Body of pancreas (tissue), 4 donors: ENCODE results near the gene VIP. TPM values are rescaled to one million over a fixed set of nuclear protein-coding genes. Genes with fewer than 3 reads are reported as not detected.

ENCODE experiments used
- ATAC-seq: fragments of 150-250 bp; one replicate; pipeline ENCODE4 v1.9.1; 2016
- DNase-seq, 4 donors: peaks; one replicate each; pipeline ENCODE4 v3.0.0-alpha.2; 2019
- H3K27ac ChIP-seq, 4 donors: fragments of 200-600 bp; sonication (generic); 1 replicate in 3 of 4; 2 replicates in 1 of 4; pipeline versions ENCODE4 v1.5.1 to v1.6.1; 2016 to 2019; ENCODE audit warnings: mild to moderate bottlenecking in 1 of 4, mixed read lengths in 1 of 4, moderate library complexity in 1 of 4
- H3K27me3 ChIP-seq, 2 donors: fragments of 200-600 bp; sonication (generic); one replicate each; pipeline ENCODE4 v1.6.0; 2016; ENCODE audit warnings: mild to moderate bottlenecking in 1 of 2
- H3K36me3 ChIP-seq, 2 donors: fragments of 200-600 bp; sonication (generic); replicated peaks in 1 of 2; 2 replicates each; pipeline ENCODE4 v1.5.1; 2016; ENCODE audit warnings: low read depth in 2 of 2; ENCODE audit not compliant: insufficient read depth in 1 of 2
- H3K4me1 ChIP-seq: fragments of 200-600 bp; sonication (generic); one replicate; pipeline ENCODE4 v1.6.0; 2016
- H3K4me3 ChIP-seq, 2 donors: fragments of 200-600 bp; sonication (generic); 1 replicate in 1 of 2; 2 replicates in 1 of 2; pipeline ENCODE4 v1.5.1; 2016 to 2019
- H3K9me3 ChIP-seq, 3 donors: fragments of 200-600 bp; sonication (generic); 1 replicate in 2 of 3; 2 replicates in 1 of 3; pipeline ENCODE4 v1.5.1; 2016
- CTCF ChIP-seq, 7 experiments: fragments of 450-650 bp in 4 of 7; fragments of 200-600 bp in 3 of 7; sonication (generic) in 3 of 7; IDR thresholded peaks; one replicate each; pipeline ENCODE4 v1.5.1; 2016 to 2019; ENCODE audit warnings: antibody characterized with exemption in 7 of 7
- POLR2A ChIP-seq, 3 donors: fragments of 450-650 bp; IDR thresholded peaks; one replicate each; pipeline ENCODE4 v1.6.1; 2016; ENCODE audit warnings: antibody characterized with exemption in 3 of 3, mild to moderate bottlenecking in 2 of 3
- intact Hi-C: fragments of 100-400 bp; cut with DNase I; formaldehyde crosslinking; loops from one replicate; pipeline ENCODE4 v1.15.1; 2023
- total RNA-seq, 2 donors: library from RNA; depleted of rRNA; stranded (reverse); fragments of >200 nt; gene quantifications; one replicate each; pipeline ENCODE4 v1.1.0, GENCODE V29; 2016

The VIP gene
- total RNA-seq, 2 donors from 2014 or later = 16.6 TPM; not detected in 1

- TF ChIP-seq POLR2A (IDR thresholded peaks at IDR 0.05) (no peak), CTCF (IDR thresholded peaks at IDR 0.05) (no peak)
- Histone ChIP-seq H3K4me1 (no peaks in the 10 kb centered on the region), H3K9me3 (no peaks in the 10 kb centered on the region), H3K36me3 (no peaks in the 10 kb centered on the region), H3K27ac (no peak overlapping the region), H3K27me3 (no peaks in the 10 kb centered on the region), H3K4me3 (no peak overlapping the region)
- intact Hi-C loops = no loop called here
- no peak for ATAC-seq
- no peak for DNase-seq
These were observed 44.1 kb downstream of the VIP start for GRCh38 chr6:152794696-152795095.

DNA sequence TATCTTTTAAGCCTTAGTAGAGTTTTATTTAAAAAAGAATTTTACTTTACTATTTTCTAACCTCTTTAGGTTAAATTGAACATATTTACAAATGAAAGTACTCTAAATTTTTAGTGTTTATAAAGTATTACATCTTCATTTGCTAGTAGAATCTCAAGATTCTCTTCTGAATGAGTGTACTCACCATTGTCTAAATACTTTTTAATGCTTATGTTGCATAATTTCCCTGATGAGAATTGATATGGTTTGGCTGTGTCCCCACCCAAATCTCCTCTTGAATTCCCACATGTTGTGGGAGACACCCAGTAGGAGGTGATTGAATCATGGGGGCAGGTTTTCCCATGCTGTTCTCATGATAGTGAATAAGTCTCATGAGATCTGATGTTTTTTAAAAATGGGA, 53.6 kb downstream of the VIP start:
- H3K4me1 ChIP-seq = no peaks in the 10 kb centered on the region
- peaks cover 0 to 4% of the 10 kb centered on the region in 2 donors for H3K27me3 ChIP-seq
- no peak for DNase-seq
- intact Hi-C loops = no loop called here
- ATAC-seq = no peak
- no peak overlapping the region for H3K4me3 ChIP-seq
- H3K36me3 ChIP-seq = no peaks in the 10 kb centered on the region
- H3K27ac ChIP-seq = no peak overlapping the region
- H3K9me3 ChIP-seq = no peaks in the 10 kb centered on the region
- TF ChIP-seq POLR2A (IDR thresholded peaks at IDR 0.05) (no peak), CTCF (IDR thresholded peaks at IDR 0.05) (no peak)

Other genes with a start within 250 kb of the VIP start
- gene SYNE1, start 113.4 kb upstream of the VIP start, total RNA-seq = 100 to 1,000 TPM; 109 to 123 TPM
- 1 to 10 TPM; 3.9 to 4.6 TPM for gene MYCT1, start 52.9 kb upstream of the VIP start, total RNA-seq
- gene FBXO5, start 232.2 kb downstream of the VIP start, total RNA-seq = 1 to 10 TPM in 1 of 2 donors, not detected in 1; 2.3 TPM